Left forelimb (tissue), 1 donor: ENCODE data around the gene ACE.

ENCODE experiments used
- DNase-seq: peaks from one replicate; pipeline ENCODE4 v3.0.0-alpha.2; 2018; ENCODE audit warnings: low spot score

Gene ACE

GRCh38 chr17:63537991-63538692 lies 61.3 kb downstream of the ACE start:
- no peak for DNase-seq

GRCh38 chr17:63538693-63539595 lies 62.1 kb downstream of the ACE start:
- no peak for DNase-seq

DNA sequence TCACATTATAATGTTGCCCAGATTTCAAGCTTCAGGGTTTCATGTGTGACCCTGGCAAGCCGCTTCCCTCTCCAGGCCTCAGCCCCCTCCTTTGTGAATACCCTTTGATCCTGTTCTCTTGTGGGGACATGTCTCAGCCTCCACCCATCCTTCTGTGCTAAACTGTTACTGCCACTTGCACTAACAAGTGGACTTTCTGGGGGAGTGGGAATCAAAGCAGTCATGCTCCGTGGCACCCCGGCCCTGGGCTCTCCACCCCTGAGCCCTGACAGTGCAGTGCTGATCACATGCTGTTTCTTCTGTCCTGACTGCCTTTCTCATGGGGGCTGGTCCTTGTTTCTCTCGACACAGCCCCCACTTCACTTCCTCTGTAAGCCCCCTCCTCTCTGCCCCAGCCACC lies 63.7 kb downstream of the ACE start:
- no peak for DNase-seq

GRCh38 chr17:63542218-63542545 lies 65.3 kb downstream of the ACE start:
- no peak for DNase-seq

GRCh38 chr17:63542942-63543821 lies 66.3 kb downstream of the ACE start:
- no peak for DNase-seq

DNA sequence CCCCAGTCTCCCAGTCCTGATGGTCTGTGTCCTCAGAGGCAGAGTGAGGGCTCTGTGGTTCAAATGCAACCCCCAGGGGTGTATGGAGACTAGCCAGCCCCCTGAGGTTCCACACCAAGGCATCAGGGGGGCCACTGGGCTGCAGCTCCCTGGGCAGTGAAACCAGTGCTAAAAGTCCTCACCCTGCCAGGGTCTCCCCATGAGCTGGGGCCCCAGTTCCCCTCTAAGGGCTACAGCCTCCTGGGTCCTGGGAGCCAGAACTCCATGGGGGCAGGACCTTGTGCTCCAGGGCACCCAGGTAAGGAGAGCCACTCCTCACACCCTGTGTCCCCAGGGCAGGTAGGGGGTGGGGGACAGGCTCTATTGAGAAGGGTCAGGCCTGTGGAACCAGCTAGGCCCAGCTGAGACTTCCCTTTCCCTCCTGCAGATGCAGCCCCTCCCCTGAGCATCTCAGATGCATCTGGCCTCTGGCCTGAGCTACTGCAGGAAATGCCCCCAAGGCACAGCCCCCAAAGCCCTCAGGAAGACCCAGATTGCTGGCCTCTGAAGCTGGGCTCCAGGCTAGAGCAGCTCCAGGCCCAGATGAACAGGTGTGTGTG lies 67.1 kb downstream of the ACE start:
- DNase-seq: no peak

- no peak for DNase-seq
Measured at GRCh38 chr17:63544467-63545301, 67.8 kb downstream of the ACE start.

DNA sequence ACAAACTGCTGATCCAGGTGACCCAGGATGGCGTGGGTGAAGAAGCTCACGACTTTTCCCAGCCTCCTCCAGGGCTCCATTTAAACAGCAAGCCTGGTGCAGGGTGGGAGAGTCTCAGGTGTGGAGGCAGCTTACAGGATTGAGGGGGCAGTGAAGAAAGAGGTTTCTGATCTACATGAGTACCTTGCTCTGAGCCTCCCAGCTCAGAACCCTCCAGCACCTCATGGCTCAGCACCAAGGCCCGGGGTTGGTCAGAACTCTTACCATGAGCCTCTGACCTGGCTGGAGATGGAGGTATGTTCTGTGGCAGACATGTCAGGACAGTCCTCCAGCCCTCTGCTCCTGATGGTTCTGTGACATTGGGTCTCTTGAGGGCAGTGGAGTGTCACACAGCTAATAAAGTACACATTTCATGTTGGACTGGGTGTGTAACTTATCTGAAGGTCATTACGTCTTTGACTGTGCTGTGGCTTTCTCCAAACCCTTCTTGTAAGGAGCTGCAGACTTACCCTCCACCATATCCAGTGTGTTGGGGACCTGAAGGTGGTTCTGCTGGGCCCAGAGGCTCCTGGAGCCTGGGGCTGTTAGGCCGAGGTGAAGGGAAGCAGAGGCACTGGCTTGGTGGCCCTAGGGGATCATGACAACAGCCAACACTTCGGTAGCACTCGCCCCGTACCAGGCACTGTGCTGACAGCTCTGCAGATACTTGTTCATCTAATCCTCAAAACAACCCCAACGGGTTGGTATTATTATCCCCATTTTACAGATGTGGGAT lies 69.6 kb downstream of the ACE start:
- no peak for DNase-seq

GRCh38 chr17:63547083-63547523 lies 70.2 kb downstream of the ACE start:
- no peak for DNase-seq
